ACC112 (cell line): ENCODE results near the gene HSD17B3.

ENCODE experiments used
- H2AFZ ChIP-seq: fragments of 200-600 bp; sonication (generic); one replicate; pipeline ENCODE4 v1.6.0; 2017; ENCODE audit warnings: antibody characterized with exemption, low read length; ENCODE audit not compliant: unreplicated experiment
- H3K27ac ChIP-seq: fragments of 200-600 bp; sonication (generic); 2 replicates; pipeline ENCODE4 v1.5.1; 2014; ENCODE audit warnings: low read depth, mild to moderate bottlenecking, antibody characterized with exemption, low read length, moderate library complexity
- H3K27me3 ChIP-seq: fragments of 200-600 bp; sonication (generic); 2 replicates; pipeline ENCODE4 v1.6.1; 2014; ENCODE audit warnings: mild to moderate bottlenecking, antibody characterized with exemption, low read length, moderate library complexity, mixed read lengths; ENCODE audit not compliant: insufficient read depth
- H3K36me3 ChIP-seq: fragments of 200-600 bp; sonication (generic); 2 replicates; pipeline ENCODE4 v1.6.1; 2016; ENCODE audit warnings: mild to moderate bottlenecking, antibody characterized with exemption, low read length, moderate library complexity, mixed read lengths; ENCODE audit not compliant: insufficient read depth
- H3K4me1 ChIP-seq: fragments of 200-600 bp; sonication (generic); one replicate; pipeline ENCODE4 v1.6.1; 2016; ENCODE audit warnings: low read length, mixed read lengths; ENCODE audit not compliant: insufficient read depth, unreplicated experiment, control insufficient read depth
- H3K4me3 ChIP-seq: fragments of 200-600 bp; sonication (generic); 2 replicates; pipeline ENCODE4 v1.5.1; 2014; ENCODE audit warnings: mild to moderate bottlenecking, low read depth, low read length
- H3K79me2 ChIP-seq: fragments of 200-600 bp; sonication (generic); one replicate; pipeline ENCODE4 v1.6.0; 2016; ENCODE audit warnings: low read length; ENCODE audit not compliant: control insufficient read depth, unreplicated experiment, insufficient read depth

The HSD17B3 gene

DNA sequence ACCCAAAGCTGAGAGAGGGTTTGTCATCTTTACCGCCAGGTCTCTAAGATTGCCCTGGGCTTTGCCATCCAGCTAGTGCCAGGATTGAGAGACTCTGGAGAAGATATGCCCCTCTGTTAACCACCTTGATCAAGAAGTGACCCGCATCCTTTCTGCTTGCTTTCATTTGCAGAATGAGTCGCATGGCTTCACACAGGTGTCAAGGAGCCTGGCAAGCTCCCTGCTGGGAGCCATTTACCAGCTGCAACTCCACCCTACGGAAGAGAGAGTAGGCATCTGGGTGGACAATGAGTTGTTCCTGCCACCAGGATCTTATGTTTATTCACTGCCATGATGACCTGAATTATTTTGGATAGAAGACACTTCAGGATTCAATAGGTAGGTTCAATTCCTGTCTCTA, 43.0 kb downstream of the HSD17B3 start:
- Histone ChIP-seq H3K79me2 (no peaks in the 10 kb centered on the region), H3K27me3 (no peaks in the 10 kb centered on the region), H3K4me1 (no peaks in the 10 kb centered on the region), H2AFZ (no peak overlapping the region), H3K36me3 (no peaks in the 10 kb centered on the region), H3K27ac (no peak overlapping the region), H3K4me3 (no peak overlapping the region)

DNA sequence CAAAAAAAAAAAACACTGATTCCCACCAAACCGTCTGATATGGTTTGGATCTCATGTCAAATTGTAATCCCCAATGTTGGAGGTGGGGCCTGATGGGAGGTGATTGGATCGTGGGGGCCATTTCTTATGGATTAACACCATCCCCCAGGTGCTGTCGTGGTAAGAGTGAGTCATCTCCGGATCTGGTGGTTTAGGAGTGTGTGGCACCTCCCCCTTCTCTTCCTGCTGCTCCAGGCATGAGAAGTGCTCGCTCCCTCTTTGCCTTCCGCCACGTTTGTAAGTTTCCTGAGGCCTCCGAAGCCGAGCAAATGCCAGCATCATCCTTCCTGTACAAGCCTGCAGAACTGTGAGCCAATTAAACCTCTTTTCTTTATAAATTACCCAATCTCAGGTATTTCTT, 45.2 kb downstream of the HSD17B3 start:
- H3K27ac ChIP-seq, result no peak overlapping the region
- H3K4me1 ChIP-seq, result no peaks in the 10 kb centered on the region
- H3K36me3 ChIP-seq, result no peaks in the 10 kb centered on the region
- H3K4me3 ChIP-seq, result no peak overlapping the region
- H3K79me2 ChIP-seq, result no peaks in the 10 kb centered on the region
- H2AFZ ChIP-seq, result no peak overlapping the region
- peaks cover 11% of the 10 kb centered on the region; the same call in 1 of the 2 replicates for H3K27me3 ChIP-seq

DNA sequence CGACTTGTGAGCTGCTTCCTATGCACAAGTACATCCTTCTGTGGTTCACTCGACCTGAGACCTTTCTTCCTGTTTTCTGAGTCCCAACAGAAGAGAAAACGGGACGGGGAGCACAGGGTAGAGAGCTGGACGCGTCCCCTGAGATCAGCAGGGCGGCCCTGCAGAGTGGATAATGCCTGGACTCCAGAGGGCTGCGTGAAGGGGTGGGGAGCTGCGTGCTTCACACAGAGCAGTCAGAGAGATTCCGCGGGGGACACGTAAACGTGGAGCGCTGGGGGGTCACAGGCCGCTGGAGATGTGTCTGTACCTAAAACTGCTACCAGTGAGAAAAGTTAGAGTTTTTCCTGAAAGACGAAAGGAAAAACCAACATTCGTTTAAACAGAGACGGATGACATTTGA, 46.3 kb downstream of the HSD17B3 start:
- no peak overlapping the region for H3K27ac ChIP-seq
- H3K4me1 ChIP-seq, result no peaks in the 10 kb centered on the region
- no peaks in the 10 kb centered on the region for H3K36me3 ChIP-seq
- no peaks in the 10 kb centered on the region for H3K79me2 ChIP-seq
- peaks cover 11% of the 10 kb centered on the region; the same call in 1 of the 2 replicates for H3K27me3 ChIP-seq
- H2AFZ ChIP-seq, result no peak overlapping the region
- H3K4me3 ChIP-seq, result no peak overlapping the region

DNA sequence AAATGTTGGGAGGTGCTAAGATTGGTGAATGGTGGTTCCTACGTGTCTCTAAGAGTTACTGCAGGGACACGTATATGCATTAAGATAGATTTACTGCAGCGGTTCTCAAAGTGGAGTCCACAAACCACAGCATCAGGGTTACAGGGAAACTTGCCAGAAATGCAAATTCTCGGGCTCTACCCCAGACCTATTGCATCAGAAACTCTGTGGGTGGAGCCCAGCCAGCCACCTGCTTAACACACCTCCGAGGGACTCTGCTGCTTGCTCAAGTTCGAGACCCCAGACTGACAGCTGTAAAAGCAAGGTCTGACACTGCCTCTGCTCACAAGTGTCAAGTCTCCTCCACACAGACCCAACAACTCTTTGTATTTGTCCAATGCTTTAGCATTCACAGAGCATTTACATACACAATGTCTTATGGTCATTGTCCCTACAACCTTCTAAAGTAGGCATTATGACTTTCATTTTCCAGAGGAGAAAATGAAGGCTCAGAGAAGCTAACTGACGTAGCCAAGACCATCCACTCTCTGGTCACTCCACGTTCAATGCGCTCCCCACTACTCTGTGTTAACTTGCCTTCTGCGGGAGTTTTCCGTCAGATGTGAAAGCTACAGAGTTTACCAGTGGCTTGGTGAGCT, 48.8 kb downstream of the HSD17B3 start:
- Histone ChIP-seq H3K79me2 (no peaks in the 10 kb centered on the region), H3K36me3 (no peaks in the 10 kb centered on the region), H3K27ac (no peak overlapping the region), H3K27me3 (peaks cover 29% of the 10 kb centered on the region), H3K4me1 (no peaks in the 10 kb centered on the region), H2AFZ (no peak overlapping the region), H3K4me3 (no peak overlapping the region)

- H3K27ac ChIP-seq, result no peak overlapping the region
- H2AFZ ChIP-seq, result no peak overlapping the region
- no peaks in the 10 kb centered on the region for H3K36me3 ChIP-seq
- no peaks in the 10 kb centered on the region for H3K79me2 ChIP-seq
- H3K27me3 ChIP-seq, result peaks cover 32% of the 10 kb centered on the region
- no peaks in the 10 kb centered on the region for H3K4me1 ChIP-seq
- no peak overlapping the region for H3K4me3 ChIP-seq
Observed at GRCh38 chr9:96251451-96251850, 50.5 kb downstream of the HSD17B3 start.

DNA sequence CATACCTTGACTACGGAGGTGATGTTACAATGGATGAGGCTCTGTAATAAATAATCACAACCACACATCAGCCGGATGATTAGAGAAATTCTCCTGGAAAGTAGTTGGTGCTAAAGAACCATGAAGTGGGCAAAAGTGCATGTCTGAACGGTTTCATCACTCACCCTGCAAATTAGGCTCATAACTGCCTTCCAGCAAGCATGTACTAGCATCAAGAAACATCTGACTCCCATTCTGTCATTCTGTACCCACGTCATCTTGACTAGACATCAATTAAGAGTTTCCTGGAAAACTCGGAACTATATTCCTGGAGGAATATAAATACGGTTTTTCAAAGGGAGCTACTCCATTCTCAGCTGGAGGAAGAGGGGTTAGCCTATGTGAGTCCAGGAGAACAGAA, 52.2 kb downstream of the HSD17B3 start:
- peaks cover 34% of the 10 kb centered on the region for H3K27me3 ChIP-seq
- H3K36me3 ChIP-seq, result no peaks in the 10 kb centered on the region
- no peak overlapping the region for H2AFZ ChIP-seq
- no peaks in the 10 kb centered on the region for H3K4me1 ChIP-seq
- H3K4me3 ChIP-seq, result no peak overlapping the region
- no peak overlapping the region for H3K27ac ChIP-seq
- H3K79me2 ChIP-seq, result no peaks in the 10 kb centered on the region

DNA sequence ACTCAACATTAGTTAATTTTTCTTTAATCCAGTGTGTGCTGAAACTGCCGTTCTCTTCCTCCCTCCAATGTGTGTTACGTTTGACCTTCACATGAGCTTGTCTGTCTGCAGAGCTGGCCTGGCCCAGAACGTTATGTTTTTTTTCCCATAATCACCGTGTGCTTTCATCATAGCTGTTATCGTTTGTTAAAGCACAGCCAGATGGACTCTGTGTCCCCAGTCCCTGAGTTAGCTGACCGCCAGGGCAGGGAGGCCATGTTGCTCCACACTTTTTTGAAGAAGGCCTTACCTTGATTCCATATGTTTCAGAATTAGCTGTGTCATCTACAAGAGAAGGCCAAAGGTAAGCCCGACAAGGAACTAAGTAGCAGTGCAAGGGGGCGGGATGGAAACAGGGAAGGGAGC, 55.7 kb downstream of the HSD17B3 start:
- H3K4me1 ChIP-seq, result no peaks in the 10 kb centered on the region
- H3K4me3 ChIP-seq, result no peak overlapping the region
- H2AFZ ChIP-seq, result no peak overlapping the region
- no peaks in the 10 kb centered on the region for H3K79me2 ChIP-seq
- H3K27me3 ChIP-seq, result peaks cover 37% of the 10 kb centered on the region
- H3K27ac ChIP-seq, result no peak overlapping the region
- H3K36me3 ChIP-seq, result no peaks in the 10 kb centered on the region

DNA sequence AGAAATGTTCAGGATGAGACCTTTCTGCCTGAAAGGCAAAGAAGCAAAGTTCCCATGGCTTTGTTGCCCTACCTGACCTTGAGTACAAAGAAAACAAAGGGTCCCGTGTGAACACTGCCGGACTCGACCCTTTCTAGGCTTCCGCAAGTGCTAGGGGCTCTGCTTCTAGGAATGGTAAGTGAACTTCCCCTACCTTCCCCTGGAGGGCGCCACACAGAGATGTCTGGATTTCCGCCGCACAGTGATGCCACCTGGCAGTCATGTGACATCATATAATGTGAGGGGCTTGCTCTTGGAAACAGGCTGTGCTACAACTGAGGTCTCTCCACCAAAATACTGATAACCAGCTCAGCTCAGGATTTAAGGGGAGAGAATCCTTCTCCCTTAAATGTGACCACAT, 56.6 kb downstream of the HSD17B3 start:
- H3K36me3 ChIP-seq, result no peaks in the 10 kb centered on the region
- no peak overlapping the region for H3K27ac ChIP-seq
- no peaks in the 10 kb centered on the region for H3K4me1 ChIP-seq
- H2AFZ ChIP-seq, result no peak overlapping the region
- peaks cover 43% of the 10 kb centered on the region for H3K27me3 ChIP-seq
- H3K4me3 ChIP-seq, result no peak overlapping the region
- no peaks in the 10 kb centered on the region for H3K79me2 ChIP-seq

DNA sequence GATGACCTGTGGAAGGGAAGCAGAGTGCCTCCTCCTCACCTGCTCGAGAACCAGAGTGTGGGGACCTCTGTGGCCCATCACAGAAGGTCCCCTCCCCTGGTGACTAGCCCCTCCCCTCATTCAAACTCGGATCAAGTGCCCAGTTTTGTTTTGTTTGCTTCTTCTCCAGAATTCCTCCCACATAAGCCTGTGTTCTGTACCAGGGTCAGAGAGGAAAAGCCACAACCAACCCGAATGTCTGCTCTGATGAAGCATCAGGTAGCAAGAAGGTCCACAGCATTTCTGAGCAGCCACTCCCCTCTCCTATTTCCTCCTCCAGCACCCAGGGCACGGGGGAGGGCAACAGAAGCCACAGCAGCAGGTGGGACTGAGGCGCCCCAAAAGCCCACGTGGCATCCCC, 58.2 kb downstream of the HSD17B3 start:
- Histone ChIP-seq H3K36me3 (no peaks in the 10 kb centered on the region), H3K27ac (no peak overlapping the region), H3K27me3 (peaks cover 41% of the 10 kb centered on the region), H3K79me2 (no peaks in the 10 kb centered on the region), H3K4me1 (no peaks in the 10 kb centered on the region), H3K4me3 (no peak overlapping the region), H2AFZ (no peak overlapping the region)

- Histone ChIP-seq H3K4me1 (no peaks in the 10 kb centered on the region), H3K36me3 (no peaks in the 10 kb centered on the region), H2AFZ (no peak overlapping the region), H3K4me3 (no peak overlapping the region), H3K27ac (no peak overlapping the region), H3K79me2 (no peaks in the 10 kb centered on the region), H3K27me3 (peaks cover 32% of the 10 kb centered on the region)
Observed at GRCh38 chr9:96242811-96243210, 59.2 kb downstream of the HSD17B3 start.

DNA sequence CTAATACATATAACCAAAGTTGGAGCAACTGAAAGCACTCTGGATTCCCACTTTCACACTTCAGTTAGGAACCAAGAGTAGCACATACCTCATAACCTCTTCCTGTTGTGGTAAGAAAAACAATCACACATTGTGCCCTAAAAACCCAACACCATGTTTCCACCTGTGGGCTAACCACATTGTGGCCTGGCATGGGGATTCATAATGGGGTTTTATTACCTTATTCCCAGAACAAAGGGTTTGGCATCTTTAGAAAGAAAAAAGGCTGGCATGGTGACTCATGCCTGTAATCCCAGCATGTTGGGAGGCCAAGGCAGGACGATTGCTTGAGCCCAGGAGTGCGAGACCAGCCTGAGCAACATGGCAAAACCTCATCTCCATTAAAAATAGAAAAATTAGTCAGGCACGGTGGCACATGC, 60.6 kb downstream of the HSD17B3 start:
- Histone ChIP-seq H3K27ac (no peak overlapping the region), H3K4me1 (no peaks in the 10 kb centered on the region), H3K4me3 (no peak overlapping the region), H3K36me3 (no peaks in the 10 kb centered on the region), H2AFZ (no peak overlapping the region), H3K27me3 (peaks cover 37% of the 10 kb centered on the region), H3K79me2 (no peaks in the 10 kb centered on the region)
